ENCODE measurements around the gene FAM89B. TPM values are rescaled to one million over a fixed set of nuclear protein-coding genes. Genes with fewer than 3 reads are reported as not detected.

Gene FAM89B
- total and polyA plus RNA-seq, 8 donors = 22.7 to 49.1 (median 32.7) TPM

DNA sequence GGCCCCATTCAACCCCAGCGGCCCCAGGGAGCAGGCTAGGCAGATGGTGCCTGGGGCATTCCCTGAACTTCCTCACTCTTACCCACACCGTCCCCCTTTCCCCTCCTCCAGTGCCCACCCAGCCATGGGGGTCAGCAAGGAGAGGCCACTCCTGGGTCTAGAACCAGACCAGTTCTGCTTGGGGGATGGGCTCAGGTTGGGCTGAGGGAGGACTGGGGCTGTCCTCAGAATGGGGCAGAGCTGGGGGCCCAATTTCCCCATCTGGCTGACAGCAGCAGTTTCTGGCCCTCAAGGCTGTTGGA, 35.1 kb upstream of the FAM89B start:
- peaks cover 5 to 11% (median 7%) of the 10 kb centered on the region in 3 donors for H3K4me1 ChIP-seq
- intact Hi-C loops (cut with DNase I) = loop anchor here in 2 of 3 donors (10.0 kb wide), 2 partner anchors 48 to 322 kb away; no protein-coding TSS in a partner anchor
- H3K36me3 ChIP-seq = peaks cover 0 to 18% (median 4%) of the 10 kb centered on the region in 3 donors
- no peak overlapping the region for H3K27ac ChIP-seq
- TF ChIP-seq, protein P1, sequence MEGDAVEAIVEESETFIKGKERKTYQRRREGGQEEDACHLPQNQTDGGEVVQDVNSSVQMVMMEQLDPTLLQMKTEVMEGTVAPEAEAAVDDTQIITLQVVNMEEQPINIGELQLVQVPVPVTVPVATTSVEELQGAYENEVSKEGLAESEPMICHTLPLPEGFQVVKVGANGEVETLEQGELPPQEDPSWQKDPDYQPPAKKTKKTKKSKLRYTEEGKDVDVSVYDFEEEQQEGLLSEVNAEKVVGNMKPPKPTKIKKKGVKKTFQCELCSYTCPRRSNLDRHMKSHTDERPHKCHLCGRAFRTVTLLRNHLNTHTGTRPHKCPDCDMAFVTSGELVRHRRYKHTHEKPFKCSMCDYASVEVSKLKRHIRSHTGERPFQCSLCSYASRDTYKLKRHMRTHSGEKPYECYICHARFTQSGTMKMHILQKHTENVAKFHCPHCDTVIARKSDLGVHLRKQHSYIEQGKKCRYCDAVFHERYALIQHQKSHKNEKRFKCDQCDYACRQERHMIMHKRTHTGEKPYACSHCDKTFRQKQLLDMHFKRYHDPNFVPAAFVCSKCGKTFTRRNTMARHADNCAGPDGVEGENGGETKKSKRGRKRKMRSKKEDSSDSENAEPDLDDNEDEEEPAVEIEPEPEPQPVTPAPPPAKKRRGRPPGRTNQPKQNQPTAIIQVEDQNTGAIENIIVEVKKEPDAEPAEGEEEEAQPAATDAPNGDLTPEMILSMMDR (IDR thresholded peaks at IDR 0.05) = no peak
- WGBS, 2 donors = 79 to 88% methylated on average over 2 of the region's 2 CpGs
- ATAC-seq (no peak), DNase-seq (peak in 1 of 6 donors; percentile 59), FAIRE-seq (no peak)
- H3K9me3 ChIP-seq = no peaks in the 10 kb centered on the region
- H3K4me3 ChIP-seq = no peak overlapping the region
- H3K27me3 ChIP-seq = no peaks in the 10 kb centered on the region

DNA sequence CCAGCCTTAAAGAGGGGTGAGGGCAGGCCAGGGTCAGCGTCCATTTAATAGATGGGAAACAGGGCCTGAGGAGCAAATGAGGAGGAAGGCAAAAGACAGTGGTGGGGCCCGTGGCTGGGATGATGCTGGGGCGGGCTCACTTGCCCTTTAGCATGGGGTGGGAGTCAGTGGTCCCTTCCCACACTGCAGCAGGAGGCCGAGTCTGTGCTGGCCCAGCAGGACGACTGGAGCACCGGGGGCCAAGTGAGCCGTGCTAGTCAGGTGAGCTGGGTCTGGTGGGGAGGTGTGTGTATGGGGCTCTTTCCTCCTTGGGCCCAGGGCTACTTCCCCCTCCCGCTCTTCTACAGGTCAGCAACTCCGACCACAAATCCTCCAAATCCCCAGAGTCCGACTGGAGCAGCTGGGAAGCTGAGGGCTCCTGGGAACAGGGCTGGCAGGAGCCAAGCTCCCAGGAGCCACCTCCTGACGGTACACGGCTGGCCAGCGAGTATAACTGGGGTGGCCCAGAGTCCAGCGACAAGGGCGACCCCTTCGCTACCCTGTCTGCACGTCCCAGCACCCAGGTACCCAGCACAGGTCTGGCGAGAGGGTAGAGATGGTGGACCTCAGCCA, 34.6 kb upstream of the FAM89B start:
- Histone ChIP-seq H3K9me3 (no peaks in the 10 kb centered on the region), H3K36me3 (peaks cover 0 to 13% (median 0%) of the 10 kb centered on the region in 3 donors), H3K4me3 (no peak overlapping the region), H3K27me3 (no peaks in the 10 kb centered on the region), H3K27ac (no peak overlapping the region), H3K4me1 (peaks cover 5 to 11% (median 7%) of the 10 kb centered on the region in 3 donors)
- 87 to 89% methylated on average over 18 of the region's 18 CpGs for WGBS, 2 donors
- ATAC-seq = no peak
- intact Hi-C loops (cut with DNase I) = loop anchor here in 2 of 3 donors (10.0 kb wide), 2 partner anchors 47 to 323 kb away; no protein-coding TSS in a partner anchor
- no peak for FAIRE-seq
- TF ChIP-seq, protein P1 (IDR thresholded peaks at IDR 0.05) = no peak
- DNase-seq = peak in 3 of 6 donors; percentile 19 to 76 (median 47)

DNA sequence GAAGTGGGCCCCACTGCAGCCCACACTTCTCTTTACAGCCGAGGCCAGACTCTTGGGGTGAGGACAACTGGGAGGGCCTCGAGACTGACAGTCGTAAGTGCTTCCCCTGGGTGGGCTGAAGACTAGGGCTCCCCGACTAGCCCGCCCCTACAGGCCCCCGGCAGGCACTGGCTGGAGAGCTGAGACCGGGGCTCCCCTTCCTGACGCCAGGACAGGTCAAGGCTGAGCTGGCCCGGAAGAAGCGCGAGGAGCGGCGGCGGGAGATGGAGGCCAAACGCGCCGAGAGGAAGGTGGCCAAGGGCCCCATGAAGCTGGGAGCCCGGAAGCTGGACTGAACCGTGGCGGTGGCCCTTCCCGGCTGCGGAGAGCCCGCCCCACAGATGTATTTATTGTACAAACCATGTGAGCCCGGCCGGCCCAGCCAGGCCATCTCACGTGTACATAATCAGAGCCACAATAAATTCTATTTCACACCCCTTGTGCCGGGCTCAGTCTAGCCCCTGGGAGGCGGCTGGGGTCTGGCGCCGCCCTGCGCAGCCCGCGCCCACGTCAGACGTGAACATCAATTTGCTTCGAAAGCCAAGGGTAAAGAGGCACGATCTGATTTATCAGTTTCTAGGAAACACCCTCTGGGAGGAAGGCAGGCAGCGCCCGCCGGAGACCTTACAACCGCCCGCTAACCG, 34.0 kb upstream of the FAM89B start:
- no peak for FAIRE-seq
- H3K27me3 ChIP-seq = no peaks in the 10 kb centered on the region

DNA sequence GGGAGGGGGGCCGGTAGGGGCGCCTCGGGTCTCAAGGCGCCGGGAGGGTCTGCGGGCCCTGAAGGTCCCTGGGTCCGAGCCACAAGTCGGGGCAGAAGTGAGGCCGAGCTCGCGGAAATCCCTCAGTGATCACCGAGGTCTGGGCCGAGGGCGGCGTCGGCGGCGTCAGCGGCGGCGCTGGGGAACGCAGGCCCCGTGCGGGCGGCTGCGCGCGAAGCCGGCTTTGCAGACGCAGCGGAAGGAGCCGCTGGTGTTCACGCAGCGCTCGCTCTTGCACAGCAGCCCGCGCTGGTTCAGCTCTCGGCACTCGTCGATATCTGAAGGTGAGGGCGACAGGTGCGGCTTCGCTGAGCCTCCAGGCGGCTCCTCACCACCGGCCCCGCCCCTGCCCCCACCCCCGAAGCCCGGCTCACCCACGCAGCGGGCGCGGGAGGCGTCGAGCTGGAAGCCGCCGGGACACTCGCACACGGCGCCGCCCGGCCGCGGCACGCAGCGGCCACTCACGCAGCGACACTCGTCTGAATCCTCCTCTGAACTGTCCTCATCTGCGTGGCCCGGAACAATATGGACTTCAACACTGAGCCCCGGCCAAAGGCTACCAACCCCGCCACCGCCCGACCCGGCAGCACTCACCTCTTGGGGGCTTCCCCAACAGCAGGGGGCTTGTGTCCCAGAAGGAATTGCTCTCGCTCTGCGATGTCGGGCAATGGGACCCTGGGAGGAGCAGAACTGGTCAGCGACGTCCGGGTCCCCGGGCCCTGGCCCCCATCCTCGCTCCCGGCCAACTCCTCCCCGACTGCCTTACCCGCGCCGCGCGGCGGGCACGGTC, 33.2 kb upstream of the FAM89B start:
- H3K4me3 ChIP-seq = peak overlapping the region in 3 of 4 donors; percentile 43 to 66 (median 51)
- H3K9me3 ChIP-seq = no peaks in the 10 kb centered on the region
- ATAC-seq (no peak), FAIRE-seq (no peak), DNase-seq (peak in 3 of 6 donors; percentile 31 to 67 (median 59))
- H3K36me3 ChIP-seq = peaks cover 0 to 9% (median 0%) of the 10 kb centered on the region in 3 donors
- intact Hi-C loops (cut with DNase I) = loop anchor here in 2 of 3 donors (10.0 kb wide), 2 partner anchors 46 to 324 kb away; no protein-coding TSS in a partner anchor
- H3K27me3 ChIP-seq = no peaks in the 10 kb centered on the region
- peak overlapping the region; percentile 77 to 87 (median 80) for H3K27ac ChIP-seq
- WGBS, 2 donors = 85 to 87% methylated on average over 91 to 92 of the region's 92 CpGs
- TF ChIP-seq, protein P1 (IDR thresholded peaks at IDR 0.05) = no peak
- peaks cover 5 to 11% (median 7%) of the 10 kb centered on the region in 3 donors for H3K4me1 ChIP-seq

More for the DNA sequence above, 34.0 kb upstream of the FAM89B start:
- DNase-seq = peak in 3 of 6 donors; percentile 27 to 81 (median 53)
- Histone ChIP-seq H3K4me3 (no peak overlapping the region), H3K9me3 (no peaks in the 10 kb centered on the region), H3K27ac (no peak overlapping the region), H3K4me1 (peaks cover 5 to 11% (median 7%) of the 10 kb centered on the region in 3 donors), H3K36me3 (peaks cover 0 to 9% (median 0%) of the 10 kb centered on the region in 3 donors)
- 90 to 92% methylated on average over 43 of the region's 43 CpGs for WGBS, 2 donors
- intact Hi-C loops (cut with DNase I) = loop anchor here in 2 of 3 donors (10.0 kb wide), 2 partner anchors 46 to 324 kb away; no protein-coding TSS in a partner anchor
- TF ChIP-seq, protein P1 (IDR thresholded peaks at IDR 0.05) = no peak
- ATAC-seq = no peak

All from pancreas (tissue), 10 donors.